Psoas muscle (tissue), 8 donors: ENCODE data around the gene DAZAP2. TPM values are rescaled to one million over a fixed set of nuclear protein-coding genes. Genes with fewer than 3 reads are reported as not detected.

Source experiments
- ATAC-seq, 4 donors: fragments of 200-7000 bp; cut with Tn5 transposase; one replicate each; pipeline ENCODE4 v1.9.1; 2020; ENCODE audit warnings: moderate library complexity in 3 of 4, mild to moderate bottlenecking in 2 of 4
- DNase-seq, 2 donors: peaks; one replicate each; pipeline ENCODE4 v3.0.0-alpha.2; 2020
- H3K27ac ChIP-seq: fragments of 200-600 bp; one replicate; pipeline ENCODE4 v1.8.0; 2022
- H3K27me3 ChIP-seq, 3 donors: fragments of 200-600 bp in 1 of 3; one replicate each; pipeline versions ENCODE4 v1.6.1 to v1.8.0; 2013 to 2022; ENCODE audit warnings: low read length in 2 of 3, mild to moderate bottlenecking in 2 of 3, moderate library complexity in 1 of 3; ENCODE audit not compliant: insufficient read depth in 3 of 3
- H3K36me3 ChIP-seq, 2 donors: fragments of 200-600 bp in 1 of 2; one replicate each; pipeline versions ENCODE4 v1.6.1 to v1.8.0; 2013 to 2022; ENCODE audit warnings: low read depth in 1 of 2, mild to moderate bottlenecking in 1 of 2, moderate library complexity in 1 of 2; ENCODE audit not compliant: insufficient read depth in 1 of 2
- H3K4me1 ChIP-seq: fragments of 200-600 bp; one replicate; pipeline ENCODE4 v1.8.0; 2022
- H3K4me3 ChIP-seq: fragments of 200-600 bp; one replicate; pipeline ENCODE4 v1.8.0; 2022; ENCODE audit warnings: mild to moderate bottlenecking
- H3K9me3 ChIP-seq: fragments of 200-600 bp; one replicate; pipeline ENCODE4 v1.8.0; 2022
- WGBS, 3 donors: extraction: QIAGEN DNeasy Blood & Tissue Kit; methylation state at CpG; one replicate each; pipeline versions ENCODE4 v1.1.6 to v1.1.7; 2013; 5-methylcytosine and 5-hydroxymethylcytosine counted together
- intact Hi-C, 2 donors: fragments of 100-400 bp; cut with DNase I; formaldehyde crosslinking; loops; one replicate each; pipeline versions ENCODE4 v1.11.0 to v1.14.2; 2022
- polyA plus RNA-seq, 3 donors: library from polyadenylated mRNA; stranded (reverse); fragments of 200-250 nt; gene quantifications; one replicate each; pipeline ENCODE4 v1.2.3, GENCODE V29; 2013
- total RNA-seq, 4 donors: library from RNA; stranded (reverse); fragmentation: NEBNext Ultra II Directional in 2 of 4; extraction: Animal tissue kit (Norgen Biotek cat#: 25700) in 2 of 4; gene quantifications; one replicate each; pipeline versions ENCODE4 v1.2.1 to v1.2.4, GENCODE V29; 2021 to 2023
- TF ChIP-seq, protein P1 (sequence below): fragments of 200-600 bp; IDR thresholded peaks from one replicate; pipeline ENCODE4 v1.8.0; 2022; ENCODE audit warnings: antibody characterized with exemption
- donor health status: healthy with polysubstance abuse.
- donor health status: DM: no; HTN: no; CAD: no; lungs with moderate emphysema.
- donor health status: Bipolar disorder and iron deficiency.
- donor health status: healthy.
- donor health status: DM: yes; HTN: yes; CAD: no.
- donor health status: DM: no; HTN: no; CAD: no.
- donor health status: DM: no; HTN: no; CAD: no.
- donor health status: DM: yes; HTN: yes; CAD: no.

DAZAP2 gene
- total and polyA plus RNA-seq, 7 donors: 62.4 to 217 (median 149) TPM

DNA sequence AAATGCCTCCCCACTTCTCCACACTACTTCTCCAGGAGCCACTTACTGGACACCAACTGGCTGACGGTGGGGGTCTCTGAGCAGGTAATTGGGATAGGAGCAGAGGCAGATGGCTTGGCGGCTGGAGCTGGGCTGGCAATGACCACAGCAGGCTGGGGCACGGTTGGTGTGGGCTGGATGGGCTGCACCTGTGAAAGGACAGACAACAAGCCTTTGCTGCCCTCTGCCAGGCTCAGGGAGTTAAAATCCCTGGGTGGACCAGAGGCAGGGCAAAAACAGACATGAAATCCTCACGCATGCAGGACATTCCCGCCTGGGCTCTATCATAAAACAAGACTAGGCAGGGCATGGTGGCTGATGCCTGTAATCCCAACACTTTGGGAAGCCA is 46.3 kb upstream of the DAZAP2 start:
- no peaks in the 10 kb centered on the region for H3K9me3 ChIP-seq
- no peaks in the 10 kb centered on the region for H3K27me3 ChIP-seq
- DNase-seq: no peak
- H3K27ac ChIP-seq: no peak overlapping the region
- no peak overlapping the region for H3K4me3 ChIP-seq
- TF ChIP-seq, protein P1, sequence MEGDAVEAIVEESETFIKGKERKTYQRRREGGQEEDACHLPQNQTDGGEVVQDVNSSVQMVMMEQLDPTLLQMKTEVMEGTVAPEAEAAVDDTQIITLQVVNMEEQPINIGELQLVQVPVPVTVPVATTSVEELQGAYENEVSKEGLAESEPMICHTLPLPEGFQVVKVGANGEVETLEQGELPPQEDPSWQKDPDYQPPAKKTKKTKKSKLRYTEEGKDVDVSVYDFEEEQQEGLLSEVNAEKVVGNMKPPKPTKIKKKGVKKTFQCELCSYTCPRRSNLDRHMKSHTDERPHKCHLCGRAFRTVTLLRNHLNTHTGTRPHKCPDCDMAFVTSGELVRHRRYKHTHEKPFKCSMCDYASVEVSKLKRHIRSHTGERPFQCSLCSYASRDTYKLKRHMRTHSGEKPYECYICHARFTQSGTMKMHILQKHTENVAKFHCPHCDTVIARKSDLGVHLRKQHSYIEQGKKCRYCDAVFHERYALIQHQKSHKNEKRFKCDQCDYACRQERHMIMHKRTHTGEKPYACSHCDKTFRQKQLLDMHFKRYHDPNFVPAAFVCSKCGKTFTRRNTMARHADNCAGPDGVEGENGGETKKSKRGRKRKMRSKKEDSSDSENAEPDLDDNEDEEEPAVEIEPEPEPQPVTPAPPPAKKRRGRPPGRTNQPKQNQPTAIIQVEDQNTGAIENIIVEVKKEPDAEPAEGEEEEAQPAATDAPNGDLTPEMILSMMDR: no peak
- intact Hi-C loops: no loop called here
- H3K36me3 ChIP-seq: peaks cover 0 to 65% of the 10 kb centered on the region in 2 donors
- ATAC-seq: no peak
- H3K4me1 ChIP-seq: peaks cover 3% of the 10 kb centered on the region
- WGBS, 3 donors: 76 to 88% (median 78%) methylated on average over 5 of the region's 5 CpGs

GRCh38 chr12:51195841-51196240 is 42.8 kb upstream of the DAZAP2 start:
- Histone ChIP-seq H3K27me3 (no peaks in the 10 kb centered on the region), H3K4me1 (no peaks in the 10 kb centered on the region), H3K9me3 (no peaks in the 10 kb centered on the region), H3K36me3 (peaks cover 0 to 63% of the 10 kb centered on the region in 2 donors), H3K27ac (no peak overlapping the region), H3K4me3 (no peak overlapping the region)
- intact Hi-C loops: no loop called here
- no peak for ATAC-seq
- TF ChIP-seq, protein P1: no peak
- WGBS, 3 donors: 97 to 98% (median 98%) methylated on average over 7 of the region's 7 CpGs
- no peak for DNase-seq

DNA sequence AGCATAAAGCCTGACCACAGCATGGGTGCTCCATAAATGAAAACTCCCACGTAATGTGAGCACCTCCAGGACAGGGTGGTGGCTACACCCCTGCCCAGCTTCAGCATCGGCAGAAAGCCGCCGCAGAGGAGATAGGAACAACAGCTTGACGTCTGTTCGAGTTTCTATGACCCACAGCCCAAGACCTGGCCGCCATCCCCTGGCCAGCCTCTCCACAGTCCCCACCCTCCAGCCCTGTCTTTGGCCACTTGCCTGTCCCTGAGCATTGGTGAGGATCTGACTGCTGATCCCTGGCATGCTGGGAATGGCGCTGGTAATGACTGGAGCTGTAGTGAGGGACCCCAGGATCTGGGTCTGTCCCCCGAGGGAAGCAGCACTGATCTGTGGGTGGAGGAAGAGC is 42.1 kb upstream of the DAZAP2 start:
- WGBS, 3 donors: 81 to 90% (median 83%) methylated on average over 9 of the region's 9 CpGs
- TF ChIP-seq, protein P1: no peak
- ATAC-seq: no peak
- peaks cover 0 to 57% of the 10 kb centered on the region in 2 donors for H3K36me3 ChIP-seq
- no peak for DNase-seq
- H3K9me3 ChIP-seq: no peaks in the 10 kb centered on the region
- intact Hi-C loops: no loop called here
- H3K4me3 ChIP-seq: no peak overlapping the region
- H3K4me1 ChIP-seq: no peaks in the 10 kb centered on the region
- no peak overlapping the region for H3K27ac ChIP-seq
- H3K27me3 ChIP-seq: no peaks in the 10 kb centered on the region

DNA sequence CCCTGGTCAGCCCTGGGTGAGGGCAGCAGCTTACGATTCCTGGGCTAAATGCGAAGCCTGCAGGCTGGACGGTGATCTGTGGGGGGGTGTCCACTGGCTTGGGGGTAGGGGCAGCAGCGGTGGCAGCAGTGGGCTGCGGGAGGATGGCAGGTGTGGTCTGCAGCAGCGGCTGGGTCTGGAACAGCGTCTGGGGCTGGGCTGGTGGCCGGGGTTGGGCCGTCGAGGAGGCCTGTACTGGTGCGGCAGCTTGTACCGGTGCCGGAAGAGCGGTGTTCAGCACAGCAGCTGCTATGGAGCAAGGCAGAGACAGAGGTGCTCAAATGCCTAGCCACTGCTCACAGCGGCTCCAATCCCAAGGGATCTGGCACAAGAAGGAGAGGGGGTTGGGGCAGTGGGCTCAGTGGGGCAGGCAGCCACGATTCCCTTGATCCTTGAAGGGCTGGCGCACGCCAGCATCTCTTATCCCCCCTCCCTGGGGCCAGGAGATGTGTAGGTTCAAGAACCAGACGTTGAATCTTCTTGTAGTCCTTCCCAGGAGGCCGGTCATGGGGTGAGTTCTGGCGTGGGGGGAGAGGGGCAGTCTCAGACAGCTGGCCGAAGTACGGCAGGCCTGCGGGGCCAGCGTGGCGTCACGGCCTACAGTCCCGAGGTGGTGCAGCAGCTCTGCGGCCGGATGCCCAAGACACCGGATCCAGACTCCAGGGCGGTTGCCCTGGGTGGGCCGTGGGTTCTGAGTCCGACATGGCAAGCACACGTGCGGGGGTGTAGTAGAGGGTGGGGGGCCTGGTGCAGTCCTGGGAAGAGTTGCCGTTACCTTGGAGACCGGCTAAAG is 40.7 kb upstream of the DAZAP2 start:
- peaks cover 0 to 60% of the 10 kb centered on the region in 2 donors for H3K36me3 ChIP-seq
- 90 to 92% (median 92%) methylated on average over 36 to 38 of the region's 38 CpGs for WGBS, 3 donors
- intact Hi-C loops: no loop called here
- no peaks in the 10 kb centered on the region for H3K9me3 ChIP-seq
- H3K27me3 ChIP-seq: no peaks in the 10 kb centered on the region
- no peak for DNase-seq
- ATAC-seq: no peak
- H3K4me3 ChIP-seq: no peak overlapping the region
- H3K27ac ChIP-seq: no peak overlapping the region
- TF ChIP-seq, protein P1: no peak
- no peaks in the 10 kb centered on the region for H3K4me1 ChIP-seq
